HepG2 (cell line): Measurements from ENCODE around the gene EVA1A. TPM values are rescaled to one million over a fixed set of nuclear protein-coding genes. Genes with fewer than 3 reads are reported as not detected.

Source experiments
- CREM ChIP-seq, 2 experiments: sonication (generic) in 1 of 2; formaldehyde crosslinking in 1 of 2; IDR thresholded peaks; 2 replicates each; pipeline versions ENCODE4 v1.4.0 to v1.6.1; 2016 to 2020; ENCODE audit warnings: antibody characterized with exemption in 1 of 2, mild to moderate bottlenecking in 1 of 2, missing genetic modification reagents in 1 of 2
- HMG20B ChIP-seq: conservative IDR thresholded peaks from 2 replicates; pipeline ENCODE4 v1.6.1; 2016; ENCODE audit warnings: missing genetic modification reagents, missing compliant biosample characterization
- HNF4A ChIP-seq: sonication (generic); formaldehyde crosslinking; IDR thresholded peaks from 2 replicates; pipeline ENCODE4 v1.4.0; 2020; ENCODE audit warnings: missing genetic modification reagents
- IRF2 ChIP-seq: IDR thresholded peaks from 2 replicates; pipeline ENCODE4 v1.6.1; 2018; ENCODE audit warnings: missing genetic modification reagents, missing compliant biosample characterization
- KDM5B ChIP-seq: sonication (generic); formaldehyde crosslinking; IDR thresholded peaks from 2 replicates; pipeline ENCODE4 v1.4.0; 2020; ENCODE audit warnings: missing genetic modification reagents, mild to moderate bottlenecking, borderline replicate concordance
- MIER2 ChIP-seq: IDR thresholded peaks from 2 replicates; pipeline ENCODE4 v1.6.1; 2016; ENCODE audit warnings: missing biosample characterization, missing genetic modification reagents
- MIER3 ChIP-seq: IDR thresholded peaks from 2 replicates; pipeline ENCODE4 v1.6.1; 2016; ENCODE audit warnings: missing compliant biosample characterization, borderline replicate concordance
- NFIC ChIP-seq: IDR thresholded peaks from 2 replicates; pipeline ENCODE4 v1.6.1; 2012; ENCODE audit warnings: mild to moderate bottlenecking, low read length, inconsistent platforms
- RFX3 ChIP-seq: IDR thresholded peaks from 2 replicates; pipeline ENCODE4 v1.6.1; 2016; ENCODE audit warnings: missing biosample characterization, missing genetic modification reagents
- SOX6 ChIP-seq, 2 experiments: fragments of 450-650 bp in 1 of 2; sonication (generic) in 1 of 2; formaldehyde crosslinking in 1 of 2; IDR thresholded peaks; 2 replicates each; pipeline versions ENCODE4 v1.4.0 to v1.6.1; 2017 to 2020; ENCODE audit warnings: antibody characterized with exemption in 1 of 2, mild to moderate bottlenecking in 1 of 2, missing genetic modification reagents in 1 of 2
- SP1 ChIP-seq, 2 experiments: fragments of 450-650 bp in 1 of 2; sonication (generic) in 1 of 2; formaldehyde crosslinking in 1 of 2; IDR thresholded peaks; 2 replicates each; pipeline versions ENCODE4 v1.4.0 to v1.6.1; 2016 to 2020; ENCODE audit warnings: missing genetic modification reagents in 1 of 2
- TBP ChIP-seq: sonication (generic); formaldehyde crosslinking; IDR thresholded peaks from 2 replicates; pipeline ENCODE4 v1.5.0; 2020; ENCODE audit warnings: missing genetic modification reagents
- ZNF605 ChIP-seq: sonication (generic); formaldehyde crosslinking; IDR thresholded peaks from 2 replicates; pipeline ENCODE4 v1.8.0; 2022; ENCODE audit warnings: mild to moderate bottlenecking, missing genetic modification reagents
- ZNF775 ChIP-seq: sonication (generic); formaldehyde crosslinking; IDR thresholded peaks from 2 replicates; pipeline ENCODE4 v1.4.0; 2020; ENCODE audit warnings: missing genetic modification reagents, mild to moderate bottlenecking, moderate library complexity, borderline replicate concordance
- polyA plus RNA-seq, 8 experiments: library from polyadenylated mRNA; depleted of rRNA in 3 of 8; stranded (reverse) in 7 of 8; unstranded in 1 of 8; fragments of >200 nt; fragmentation: Illumina TruSeq in 4 of 8; extraction: Trizol in 4 of 8; gene quantifications; 2 replicates each; pipeline versions ENCODE4 v1.2.1 to v1.2.3, GENCODE V29; 2011 to 2016; ENCODE audit warnings: low read depth in 4 of 8, missing spikeins in 1 of 8, mixed read lengths in 1 of 8; ENCODE audit not compliant: insufficient read depth in 1 of 8
- total RNA-seq, 5 experiments: library from RNA; depleted of rRNA; stranded (reverse); fragments of >200 nt; fragmentation: Illumina TruSeq; extraction: Trizol; gene quantifications; 2 replicates each; pipeline ENCODE4 v1.2.3, GENCODE V29; 2016; ENCODE audit warnings: low read depth in 1 of 5
- TF ChIP-seq, protein P1 (sequence below): IDR thresholded peaks from 2 replicates; pipeline ENCODE4 v1.6.1; 2012; ENCODE audit warnings: low read depth, low read length, improper control_type of control experiment
- TF ChIP-seq, protein P2 (sequence below): sonication (generic); formaldehyde crosslinking; IDR thresholded peaks from 2 replicates; pipeline ENCODE4 v1.4.0; 2020; ENCODE audit warnings: mild to moderate bottlenecking, missing genetic modification reagents
- TF ChIP-seq, protein P3 (sequence below): IDR thresholded peaks from 2 replicates; pipeline ENCODE4 v1.6.1; 2016; ENCODE audit warnings: low read depth
- TF ChIP-seq, protein P4 (sequence below): sonication (generic); formaldehyde crosslinking; IDR thresholded peaks from 2 replicates; pipeline ENCODE4 v1.4.0; 2020; ENCODE audit warnings: missing genetic modification reagents
- TF ChIP-seq, protein P5 (sequence below): sonication (generic); formaldehyde crosslinking; IDR thresholded peaks from 2 replicates; pipeline ENCODE4 v1.4.0; 2020; ENCODE audit warnings: mild to moderate bottlenecking, missing genetic modification reagents, borderline replicate concordance
- TF ChIP-seq, protein P6 (sequence below): IDR thresholded peaks from 2 replicates; pipeline ENCODE4 v1.6.1; 2016

EVA1A gene
- total and polyA plus RNA-seq, 2 of the 13 experiments (the other 11 are each of a cell fraction or from before 2014, with no cell fraction given) = 57.5 to 57.8 TPM

DNA sequence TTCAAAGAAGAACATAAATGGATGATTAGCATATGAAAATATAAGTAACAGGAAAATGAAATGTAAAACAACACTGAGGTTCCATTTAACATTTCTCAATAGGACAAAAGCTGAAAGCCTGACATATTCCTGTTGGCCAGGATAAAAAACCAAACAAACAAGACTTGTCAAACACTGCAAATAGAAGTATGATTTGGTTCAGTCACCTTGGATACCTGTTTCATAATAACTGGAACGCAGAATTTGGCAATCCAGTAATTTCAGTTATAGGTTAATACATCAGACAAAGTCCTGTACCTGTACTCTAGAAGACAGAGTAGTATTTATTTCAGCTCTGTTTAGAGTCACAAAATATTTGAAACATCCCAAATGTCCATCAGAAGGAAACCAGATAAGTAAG, 16.5 kb upstream of the EVA1A start (continued):
- TF ChIP-seq SOX6 (IDR thresholded peaks at IDR 0.05) (no peak), SOX6 (CRISPR knock-in tag; IDR thresholded peaks at IDR 0.05) (peak; percentile 59; the same call in 1 of the 2 replicates), ZNF605 (CRISPR knock-in tag) (no peak), NFIC (peak; percentile 58; the same call in 1 of the 2 replicates), KDM5B (CRISPR knock-in tag) (no peak), CREM (IDR thresholded peaks at IDR 0.05) (peak; percentile 43; the same call in 1 of the 2 replicates), CREM (CRISPR knock-in tag; IDR thresholded peaks at IDR 0.05) (no peak), TBP (CRISPR knock-in tag) (no peak), HMG20B (CRISPR knock-in tag) (no peak), MIER3 (CRISPR knock-in tag) (peak; percentile 28; the same call in 1 of the 2 replicates), MIER2 (CRISPR knock-in tag) (no peak), ZNF775 (no peak), SP1 (IDR thresholded peaks at IDR 0.05) (no peak), SP1 (CRISPR knock-in tag; IDR thresholded peaks at IDR 0.05) (no peak), RFX3 (peak; percentile 67), HNF4A (CRISPR knock-in tag) (peak; percentile 69), IRF2 (CRISPR knock-in tag) (no peak)
- TF ChIP-seq, protein P1, sequence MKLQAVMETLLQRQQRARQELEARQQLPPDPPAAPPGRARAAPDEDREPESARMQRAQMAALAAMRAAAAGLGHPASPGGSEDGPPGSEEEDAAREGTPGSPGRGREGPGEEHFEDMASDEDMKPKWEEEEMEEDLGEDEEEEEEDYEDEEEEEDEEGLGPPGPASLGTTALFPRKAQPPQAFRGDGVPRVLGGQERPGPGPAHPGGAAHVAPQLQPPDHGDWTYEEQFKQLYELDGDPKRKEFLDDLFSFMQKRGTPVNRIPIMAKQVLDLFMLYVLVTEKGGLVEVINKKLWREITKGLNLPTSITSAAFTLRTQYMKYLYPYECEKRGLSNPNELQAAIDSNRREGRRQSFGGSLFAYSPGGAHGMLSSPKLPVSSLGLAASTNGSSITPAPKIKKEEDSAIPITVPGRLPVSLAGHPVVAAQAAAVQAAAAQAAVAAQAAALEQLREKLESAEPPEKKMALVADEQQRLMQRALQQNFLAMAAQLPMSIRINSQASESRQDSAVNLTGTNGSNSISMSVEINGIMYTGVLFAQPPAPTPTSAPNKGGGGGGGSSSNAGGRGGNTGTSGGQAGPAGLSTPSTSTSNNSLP = peak; percentile 90
- TF ChIP-seq, protein P2, sequence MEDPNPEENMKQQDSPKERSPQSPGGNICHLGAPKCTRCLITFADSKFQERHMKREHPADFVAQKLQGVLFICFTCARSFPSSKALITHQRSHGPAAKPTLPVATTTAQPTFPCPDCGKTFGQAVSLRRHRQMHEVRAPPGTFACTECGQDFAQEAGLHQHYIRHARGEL = no peak
- TF ChIP-seq, protein P3, sequence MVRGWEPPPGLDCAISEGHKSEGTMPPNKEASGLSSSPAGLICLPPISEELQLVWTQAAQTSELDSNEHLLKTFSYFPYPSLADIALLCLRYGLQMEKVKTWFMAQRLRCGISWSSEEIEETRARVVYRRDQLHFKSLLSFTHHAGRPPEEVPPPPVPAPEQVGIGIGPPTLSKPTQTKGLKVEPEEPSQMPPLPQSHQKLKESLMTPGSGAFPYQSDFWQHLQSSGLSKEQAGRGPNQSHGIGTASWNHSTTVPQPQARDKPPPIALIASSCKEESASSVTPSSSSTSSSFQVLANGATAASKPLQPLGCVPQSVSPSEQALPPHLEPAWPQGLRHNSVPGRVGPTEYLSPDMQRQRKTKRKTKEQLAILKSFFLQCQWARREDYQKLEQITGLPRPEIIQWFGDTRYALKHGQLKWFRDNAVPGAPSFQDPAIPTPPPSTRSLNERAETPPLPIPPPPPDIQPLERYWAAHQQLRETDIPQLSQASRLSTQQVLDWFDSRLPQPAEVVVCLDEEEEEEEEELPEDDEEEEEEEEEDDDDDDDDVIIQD (CRISPR knock-in tag) = 0 out of 2 replicates have a peak, but pooled peaks have one; percentile 23
- TF ChIP-seq, protein P4, sequence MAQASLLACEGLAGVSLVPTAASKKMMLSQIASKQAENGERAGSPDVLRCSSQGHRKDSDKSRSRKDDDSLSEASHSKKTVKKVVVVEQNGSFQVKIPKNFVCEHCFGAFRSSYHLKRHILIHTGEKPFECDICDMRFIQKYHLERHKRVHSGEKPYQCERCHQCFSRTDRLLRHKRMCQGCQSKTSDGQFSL (CRISPR knock-in tag) = no peak
- TF ChIP-seq, protein P5, sequence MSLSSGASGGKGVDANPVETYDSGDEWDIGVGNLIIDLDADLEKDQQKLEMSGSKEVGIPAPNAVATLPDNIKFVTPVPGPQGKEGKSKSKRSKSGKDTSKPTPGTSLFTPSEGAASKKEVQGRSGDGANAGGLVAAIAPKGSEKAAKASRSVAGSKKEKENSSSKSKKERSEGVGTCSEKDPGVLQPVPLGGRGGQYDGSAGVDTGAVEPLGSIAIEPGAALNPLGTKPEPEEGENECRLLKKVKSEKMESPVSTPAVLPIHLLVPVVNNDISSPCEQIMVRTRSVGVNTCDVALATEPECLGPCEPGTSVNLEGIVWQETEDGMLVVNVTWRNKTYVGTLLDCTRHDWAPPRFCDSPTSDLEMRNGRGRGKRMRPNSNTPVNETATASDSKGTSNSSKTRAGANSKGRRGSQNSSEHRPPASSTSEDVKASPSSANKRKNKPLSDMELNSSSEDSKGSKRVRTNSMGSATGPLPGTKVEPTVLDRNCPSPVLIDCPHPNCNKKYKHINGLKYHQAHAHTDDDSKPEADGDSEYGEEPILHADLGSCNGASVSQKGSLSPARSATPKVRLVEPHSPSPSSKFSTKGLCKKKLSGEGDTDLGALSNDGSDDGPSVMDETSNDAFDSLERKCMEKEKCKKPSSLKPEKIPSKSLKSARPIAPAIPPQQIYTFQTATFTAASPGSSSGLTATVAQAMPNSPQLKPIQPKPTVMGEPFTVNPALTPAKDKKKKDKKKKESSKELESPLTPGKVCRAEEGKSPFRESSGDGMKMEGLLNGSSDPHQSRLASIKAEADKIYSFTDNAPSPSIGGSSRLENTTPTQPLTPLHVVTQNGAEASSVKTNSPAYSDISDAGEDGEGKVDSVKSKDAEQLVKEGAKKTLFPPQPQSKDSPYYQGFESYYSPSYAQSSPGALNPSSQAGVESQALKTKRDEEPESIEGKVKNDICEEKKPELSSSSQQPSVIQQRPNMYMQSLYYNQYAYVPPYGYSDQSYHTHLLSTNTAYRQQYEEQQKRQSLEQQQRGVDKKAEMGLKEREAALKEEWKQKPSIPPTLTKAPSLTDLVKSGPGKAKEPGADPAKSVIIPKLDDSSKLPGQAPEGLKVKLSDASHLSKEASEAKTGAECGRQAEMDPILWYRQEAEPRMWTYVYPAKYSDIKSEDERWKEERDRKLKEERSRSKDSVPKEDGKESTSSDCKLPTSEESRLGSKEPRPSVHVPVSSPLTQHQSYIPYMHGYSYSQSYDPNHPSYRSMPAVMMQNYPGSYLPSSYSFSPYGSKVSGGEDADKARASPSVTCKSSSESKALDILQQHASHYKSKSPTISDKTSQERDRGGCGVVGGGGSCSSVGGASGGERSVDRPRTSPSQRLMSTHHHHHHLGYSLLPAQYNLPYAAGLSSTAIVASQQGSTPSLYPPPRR (CRISPR knock-in tag) = no peak
- TF ChIP-seq, protein P6, sequence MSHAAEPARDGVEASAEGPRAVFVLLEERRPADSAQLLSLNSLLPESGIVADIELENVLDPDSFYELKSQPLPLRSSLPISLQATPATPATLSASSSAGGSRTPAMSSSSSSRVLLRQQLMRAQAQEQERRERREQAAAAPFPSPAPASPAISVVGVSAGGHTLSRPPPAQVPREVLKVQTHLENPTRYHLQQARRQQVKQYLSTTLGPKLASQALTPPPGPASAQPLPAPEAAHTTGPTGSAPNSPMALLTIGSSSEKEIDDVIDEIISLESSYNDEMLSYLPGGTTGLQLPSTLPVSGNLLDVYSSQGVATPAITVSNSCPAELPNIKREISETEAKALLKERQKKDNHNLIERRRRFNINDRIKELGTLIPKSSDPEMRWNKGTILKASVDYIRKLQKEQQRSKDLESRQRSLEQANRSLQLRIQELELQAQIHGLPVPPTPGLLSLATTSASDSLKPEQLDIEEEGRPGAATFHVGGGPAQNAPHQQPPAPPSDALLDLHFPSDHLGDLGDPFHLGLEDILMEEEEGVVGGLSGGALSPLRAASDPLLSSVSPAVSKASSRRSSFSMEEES = 0 out of 2 replicates have a peak, but pooled peaks have one; percentile 45
